ENCODE data around the gene PATE2.

The PATE2 gene

GRCh38 chr11:125784678-125785077, 6.0 kb upstream of the PATE2 start:
- H3K4me3 ChIP-seq (ENCODE audit: low read depth, low read length): no peak overlapping the region
- no peak for TF ChIP-seq CTCF (IDR thresholded peaks at IDR 0.05; ENCODE audit: borderline replicate concordance, insufficient read depth, low read depth, low read length)

GRCh38 chr11:125777309-125777708, 1.3 kb downstream of the PATE2 start:
- TF ChIP-seq CTCF (IDR thresholded peaks at IDR 0.05; ENCODE audit: borderline replicate concordance, insufficient read depth, low read depth, low read length): no peak
- H3K4me3 ChIP-seq (ENCODE audit: low read depth, low read length): no peak overlapping the region

- no peak overlapping the region for H3K4me3 ChIP-seq (ENCODE audit: low read depth, low read length)
- TF ChIP-seq CTCF (IDR thresholded peaks at IDR 0.05; ENCODE audit: borderline replicate concordance, insufficient read depth, low read depth, low read length): no peak
These were observed 5.1 kb downstream of the PATE2 start for GRCh38 chr11:125773516-125773915.

- no peak overlapping the region for H3K4me3 ChIP-seq (ENCODE audit: low read depth, low read length)
- TF ChIP-seq CTCF (IDR thresholded peaks at IDR 0.05; ENCODE audit: borderline replicate concordance, insufficient read depth, low read depth, low read length): no peak
These were observed 5.7 kb downstream of the PATE2 start for GRCh38 chr11:125772834-125773505.

- H3K4me3 ChIP-seq (ENCODE audit: low read depth, low read length): no peak overlapping the region
- TF ChIP-seq CTCF (IDR thresholded peaks at IDR 0.05; ENCODE audit: borderline replicate concordance, insufficient read depth, low read depth, low read length): no peak
These were observed 8.0 kb downstream of the PATE2 start for GRCh38 chr11:125770583-125770982.

- no peak for TF ChIP-seq CTCF (IDR thresholded peaks at IDR 0.05; ENCODE audit: borderline replicate concordance, insufficient read depth, low read depth, low read length)
- no peak overlapping the region for H3K4me3 ChIP-seq (ENCODE audit: low read depth, low read length)
These were observed 10.1 kb downstream of the PATE2 start for GRCh38 chr11:125768336-125769046.

DNA sequence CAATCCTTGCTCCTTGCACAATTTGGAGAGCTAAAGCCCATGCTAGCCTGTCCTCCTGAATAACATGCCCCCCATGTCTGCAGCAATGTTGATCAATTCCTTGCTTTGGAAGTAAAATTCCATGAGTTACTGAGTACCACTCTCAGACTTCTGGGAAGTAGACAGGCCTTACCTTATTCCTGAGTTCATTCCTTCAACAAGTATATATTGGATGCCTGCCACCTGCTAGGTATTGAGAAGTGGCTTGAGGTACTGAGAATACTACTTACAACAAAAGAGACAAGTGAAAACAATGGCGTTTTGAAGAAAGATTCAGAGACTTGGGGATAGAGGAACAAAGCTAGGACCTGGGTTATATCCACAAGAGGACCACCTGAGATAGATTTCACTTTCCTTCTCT, 12.4 kb downstream of the PATE2 start:
- no peak for TF ChIP-seq CTCF (IDR thresholded peaks at IDR 0.05; ENCODE audit: borderline replicate concordance, insufficient read depth, low read depth, low read length)
- no peak overlapping the region for H3K4me3 ChIP-seq (ENCODE audit: low read depth, low read length)
